GM23248 (cell line): ENCODE data around the gene MPPED1.

ENCODE experiments used
- EZH2 ChIP-seq: fragments of 200-600 bp; sonication (generic); IDR thresholded peaks from 2 replicates; pipeline ENCODE4 v1.6.1; 2018; ENCODE audit warnings: antibody characterized with exemption, mild to moderate bottlenecking; ENCODE audit not compliant: insufficient read depth, poor library complexity, severe bottlenecking
- EZH2phosphoT487 ChIP-seq: fragments of 200-600 bp; sonication (generic); IDR thresholded peaks from 2 replicates; pipeline ENCODE4 v1.6.1; 2018; ENCODE audit warnings: antibody characterized with exemption, moderate library complexity, mild to moderate bottlenecking, low read depth; ENCODE audit not compliant: insufficient read depth

DNA sequence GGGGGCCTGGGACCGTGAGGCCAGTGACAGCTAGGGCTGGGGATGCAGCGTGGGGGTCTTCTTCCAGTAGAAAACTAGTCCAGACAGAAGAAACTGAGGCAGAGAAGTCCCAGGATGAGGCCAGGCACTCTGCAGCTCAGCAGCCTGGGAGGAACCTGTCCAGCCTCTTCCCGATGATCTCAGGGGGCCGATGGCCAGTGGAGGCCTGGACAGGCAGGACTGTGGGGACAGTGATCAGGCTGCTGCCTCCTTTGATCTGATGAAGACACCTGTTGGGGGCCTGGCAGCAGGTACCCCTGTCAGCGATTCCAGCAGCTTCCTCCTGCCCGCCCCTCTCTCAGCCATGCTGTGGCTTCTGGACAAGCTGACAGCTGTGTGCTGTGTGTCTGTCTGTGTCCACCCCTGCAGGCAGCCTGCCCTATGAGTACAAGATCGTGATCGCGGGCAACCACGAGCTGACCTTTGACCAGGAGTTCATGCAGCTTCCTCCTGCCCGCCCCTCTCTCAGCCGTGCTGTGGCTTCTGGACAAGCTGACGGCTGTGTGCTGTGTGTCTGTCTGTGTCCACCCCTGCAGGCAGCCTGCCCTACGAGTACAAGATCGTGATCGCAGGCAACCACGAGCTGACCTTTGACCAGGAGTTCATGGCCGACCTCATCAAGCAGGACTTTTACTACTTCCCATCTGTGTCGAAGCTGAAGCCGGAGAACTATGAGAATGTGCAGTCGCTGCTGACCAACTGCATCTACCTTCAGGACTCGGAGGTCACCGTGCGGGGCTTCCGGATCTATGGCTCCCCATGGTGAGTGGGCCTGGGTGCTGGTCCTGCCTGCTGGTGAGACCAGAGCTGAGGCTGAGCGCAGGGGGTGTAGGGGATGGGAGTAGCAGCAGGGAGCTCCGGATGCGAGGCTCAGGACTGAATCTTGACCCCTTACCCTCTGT is 62.6 kb downstream of the MPPED1 start:
- TF ChIP-seq EZH2 (no peak), EZH2phosphoT487 (no peak)
